ENCODE data around the gene FBXL14. TPM values are rescaled to one million over a fixed set of nuclear protein-coding genes. Genes with fewer than 3 reads are reported as not detected.
A peak's percentile ranks its signal among the peaks of the same experiment; 100 is the strongest.
"Not testable (repeated sequence)": the region's sequence is repeated elsewhere in the genome, so short reads cannot be mapped to it uniquely, and the experiment has no call there.

Gene FBXL14
- total and polyA plus RNA-seq, 5 donors = 4.7 to 8.3 (median 7.8) TPM

DNA sequence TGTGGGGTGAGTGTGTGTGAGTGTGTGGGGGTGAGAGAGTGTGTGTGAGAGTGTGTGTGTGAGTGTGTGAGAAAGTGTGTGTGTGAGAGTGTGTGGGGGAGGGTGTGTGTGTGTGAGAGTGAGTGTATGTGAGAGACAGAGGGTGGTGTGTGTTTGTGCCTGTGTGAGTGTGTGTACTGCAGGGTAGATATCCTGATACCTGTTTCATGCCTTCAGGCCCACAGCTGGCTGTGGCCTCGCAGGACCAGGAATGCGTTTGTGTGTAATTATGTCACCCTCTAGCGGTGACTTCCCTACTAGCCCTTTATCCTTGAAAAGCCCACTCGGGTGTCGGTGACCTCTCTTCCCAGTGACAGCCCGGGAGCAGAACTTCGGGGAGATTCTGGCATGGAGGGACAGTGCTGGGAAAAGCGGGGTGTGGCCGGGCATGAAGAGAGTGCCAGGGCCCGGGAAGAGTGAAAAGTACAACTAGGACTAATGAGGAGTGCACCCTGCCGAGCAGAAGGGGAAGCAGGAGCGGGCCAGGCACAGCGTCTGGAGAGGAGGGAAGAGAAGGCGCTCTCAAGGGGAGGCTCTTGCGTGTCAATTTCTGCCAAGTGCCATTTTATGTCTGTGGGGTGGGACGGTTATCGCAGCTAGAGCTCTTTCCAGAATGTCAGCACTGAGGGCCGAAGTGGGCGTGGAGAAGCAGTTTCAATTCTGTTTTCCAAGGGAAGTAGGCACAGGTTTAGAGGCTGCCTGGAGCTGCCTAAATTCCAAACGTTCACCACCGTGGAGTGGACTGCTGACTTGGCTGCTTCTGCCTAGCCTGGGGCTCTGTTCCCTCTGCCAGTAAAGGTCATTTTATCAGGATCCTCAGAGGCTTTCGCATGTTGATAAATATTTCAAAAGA, 11.0 kb upstream of the FBXL14 start:
- under 1% methylated on average over 22 of the region's 22 CpGs for WGBS

DNA sequence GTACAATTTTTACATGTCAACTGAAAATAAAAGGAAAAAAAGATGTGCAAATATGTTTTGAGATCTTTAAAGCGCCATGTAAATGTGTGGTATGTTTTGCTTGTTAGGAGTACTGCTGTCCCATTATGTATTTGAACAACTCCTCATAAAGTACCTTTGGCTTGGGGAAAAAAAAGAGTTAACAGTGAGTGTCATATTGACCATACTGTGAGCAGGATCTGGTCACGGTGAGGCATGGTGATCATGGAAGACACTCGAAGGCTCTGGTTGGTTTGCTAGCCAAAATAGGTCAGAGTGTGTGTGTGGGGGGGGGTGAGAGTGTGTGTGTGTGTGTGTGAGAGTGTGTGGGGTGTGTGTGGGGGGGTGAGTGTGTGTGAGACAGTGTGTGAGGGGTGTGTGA, 10.1 kb upstream of the FBXL14 start:
- Histone ChIP-seq H3K4me1 (ENCODE audit: control insufficient read depth, insufficient read depth, low read length) (no peaks in the 10 kb centered on the region), H3K9me3 (ENCODE audit: control insufficient read depth, low read length) (no peaks in the 10 kb centered on the region), H3K27ac (ENCODE audit: low read length) (no peak overlapping the region), H3K27me3 (ENCODE audit: control insufficient read depth, insufficient read depth) (no peaks in the 10 kb centered on the region), H3K4me3 (ENCODE audit: low read length) (no peak overlapping the region)
- DNase-seq (no peak), ATAC-seq (no peak)
- intact Hi-C loops (cut with DNase I) = no loop called here
- 54% methylated on average over 3 of the region's 3 CpGs for WGBS

More for the DNA sequence above, 11.0 kb upstream of the FBXL14 start:
- Histone ChIP-seq H3K27ac (ENCODE audit: low read length) (peak overlapping the region; percentile 96), H3K4me1 (ENCODE audit: control insufficient read depth, insufficient read depth, low read length) (no peaks in the 10 kb centered on the region), H3K27me3 (ENCODE audit: control insufficient read depth, insufficient read depth) (no peaks in the 10 kb centered on the region), H3K4me3 (ENCODE audit: low read length) (peak overlapping the region; percentile 45), H3K9me3 (ENCODE audit: control insufficient read depth, low read length) (no peaks in the 10 kb centered on the region)
- intact Hi-C loops (cut with DNase I) = no loop called here
- ATAC-seq = peak; percentile 82 to 85
- DNase-seq = peak; percentile 72 to 86 (median 86)

DNA sequence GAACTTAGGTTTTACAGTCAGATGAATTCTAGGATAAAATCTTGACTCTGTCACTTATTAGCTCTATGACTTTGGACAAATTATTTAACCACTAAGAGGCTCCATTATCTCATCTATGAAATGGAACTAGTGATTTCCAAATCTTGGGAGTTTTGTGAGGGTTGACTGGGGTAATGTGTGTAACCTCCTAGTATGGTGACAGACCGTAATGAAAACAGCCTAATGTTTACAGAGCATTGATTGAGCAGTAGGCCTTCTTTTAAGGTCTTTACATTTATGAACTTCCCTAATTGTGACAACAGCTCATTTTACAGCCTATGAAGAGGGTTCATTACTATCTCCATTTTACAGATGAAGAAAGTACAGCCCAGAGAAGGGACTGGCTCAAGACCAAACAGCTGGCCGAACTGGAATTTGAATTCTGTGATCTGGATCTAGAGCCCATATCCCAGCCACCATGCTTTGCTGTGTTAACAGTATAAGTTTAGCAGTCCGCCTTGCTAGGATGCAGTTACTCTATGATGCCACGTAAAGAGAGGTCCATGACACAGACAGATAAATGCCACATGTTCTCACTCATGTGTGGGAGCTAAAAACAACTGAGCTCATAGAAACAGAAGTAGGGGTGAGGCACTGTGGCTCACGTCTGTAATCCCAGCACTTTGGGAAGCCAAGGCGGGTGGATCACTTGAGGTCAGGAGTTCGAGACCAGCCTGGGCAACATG, 9.1 kb upstream of the FBXL14 start:
- DNase-seq = no peak
- no peak overlapping the region for H3K4me3 ChIP-seq (ENCODE audit: low read length)
- no peaks in the 10 kb centered on the region for H3K27me3 ChIP-seq (ENCODE audit: control insufficient read depth, insufficient read depth)
- H3K9me3 ChIP-seq (ENCODE audit: control insufficient read depth, low read length) = no peaks in the 10 kb centered on the region
- no peak overlapping the region for H3K27ac ChIP-seq (ENCODE audit: low read length)
- no peaks in the 10 kb centered on the region for H3K4me1 ChIP-seq (ENCODE audit: control insufficient read depth, insufficient read depth, low read length)
- intact Hi-C loops (cut with DNase I) = no loop called here
- 85% methylated on average over 7 of the region's 7 CpGs for WGBS
- no peak for ATAC-seq

DNA sequence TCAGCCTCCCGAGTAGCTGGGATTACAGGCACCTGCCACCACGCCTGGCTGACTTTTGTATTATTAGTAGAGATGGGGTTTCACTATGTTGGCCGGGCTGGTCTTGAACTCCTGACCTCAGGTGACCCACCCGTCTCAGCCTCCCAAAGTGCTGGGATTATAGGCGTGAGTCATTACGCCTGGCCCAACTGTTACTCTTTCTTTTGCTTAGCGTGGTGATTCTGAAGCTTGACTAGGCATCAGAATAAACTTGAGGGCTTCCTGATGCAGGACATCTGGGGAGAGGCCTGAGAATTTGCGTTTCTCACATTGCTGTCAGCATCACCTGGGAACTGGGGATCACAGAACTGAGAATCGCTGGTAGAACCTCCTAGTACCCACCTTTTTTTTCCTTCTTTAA, 8.3 kb upstream of the FBXL14 start:
- H3K4me1 ChIP-seq (ENCODE audit: control insufficient read depth, insufficient read depth, low read length); H3K27ac ChIP-seq (ENCODE audit: low read length); DNase-seq; H3K27me3 ChIP-seq (ENCODE audit: control insufficient read depth, insufficient read depth); H3K9me3 ChIP-seq (ENCODE audit: control insufficient read depth, low read length); H3K4me3 ChIP-seq (ENCODE audit: low read length); ATAC-seq; intact Hi-C loops (cut with DNase I): not testable (repeated sequence)
- WGBS = 95% methylated on average over 9 of the region's 9 CpGs

DNA sequence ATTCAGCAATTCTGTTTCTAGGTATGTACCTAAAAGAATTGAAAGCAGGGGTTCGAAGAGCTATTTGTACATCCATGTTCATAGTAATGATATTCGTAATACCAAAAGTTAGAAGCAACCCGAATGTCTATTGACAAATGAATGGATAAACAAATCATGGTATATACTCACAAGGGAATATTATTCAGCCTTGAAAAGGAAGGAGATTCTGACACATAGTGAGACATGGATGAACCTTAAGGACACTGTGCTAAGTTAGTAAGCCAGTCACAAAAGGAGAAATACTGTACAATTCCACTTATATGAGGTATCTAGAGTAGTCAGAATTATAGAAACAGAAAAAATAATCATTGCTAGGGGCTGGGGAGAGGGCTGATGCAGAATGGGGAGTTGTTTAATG, 4.4 kb upstream of the FBXL14 start:
- 97% methylated on average over 3 of the region's 3 CpGs for WGBS
- intact Hi-C loops (cut with DNase I) = no loop called here
- Histone ChIP-seq H3K4me3 (ENCODE audit: low read length) (no peak overlapping the region), H3K9me3 (ENCODE audit: control insufficient read depth, low read length) (no peaks in the 10 kb centered on the region), H3K4me1 (ENCODE audit: control insufficient read depth, insufficient read depth, low read length) (no peaks in the 10 kb centered on the region), H3K27ac (ENCODE audit: low read length) (no peak overlapping the region), H3K27me3 (ENCODE audit: control insufficient read depth, insufficient read depth) (no peaks in the 10 kb centered on the region)
- DNase-seq = no peak
- ATAC-seq = no peak

DNA sequence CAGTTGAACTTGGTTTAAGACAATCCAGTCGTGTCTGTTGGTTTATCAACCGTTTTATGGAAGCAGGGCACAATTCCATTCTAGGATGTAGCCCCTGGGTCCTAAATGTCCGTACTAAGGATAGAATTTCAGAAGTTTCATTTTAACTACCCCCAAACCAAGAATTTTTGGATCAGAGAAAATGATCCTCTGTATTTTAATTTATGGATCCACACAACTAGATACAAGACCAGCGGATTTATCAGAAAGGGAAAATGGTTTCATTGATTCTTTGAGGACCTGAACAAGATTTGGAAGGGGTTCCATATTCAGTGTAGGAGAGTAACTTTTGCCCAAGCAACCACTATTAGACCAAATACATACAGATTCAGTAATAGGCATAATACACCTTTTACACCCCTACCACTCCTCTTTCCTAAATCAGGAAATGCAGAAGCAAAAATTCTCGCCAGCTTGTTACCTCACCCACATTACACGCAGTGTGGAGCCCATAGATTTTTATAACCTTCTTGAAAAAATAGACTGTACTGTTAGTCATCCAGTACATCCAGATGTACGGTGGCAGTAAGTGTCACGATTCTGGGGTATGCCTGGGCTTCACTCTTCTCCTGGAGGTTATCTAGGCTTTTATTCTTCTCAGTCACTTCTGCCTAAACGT, 1.4 kb upstream of the FBXL14 start:
- intact Hi-C loops (cut with DNase I) = no loop called here

DNA sequence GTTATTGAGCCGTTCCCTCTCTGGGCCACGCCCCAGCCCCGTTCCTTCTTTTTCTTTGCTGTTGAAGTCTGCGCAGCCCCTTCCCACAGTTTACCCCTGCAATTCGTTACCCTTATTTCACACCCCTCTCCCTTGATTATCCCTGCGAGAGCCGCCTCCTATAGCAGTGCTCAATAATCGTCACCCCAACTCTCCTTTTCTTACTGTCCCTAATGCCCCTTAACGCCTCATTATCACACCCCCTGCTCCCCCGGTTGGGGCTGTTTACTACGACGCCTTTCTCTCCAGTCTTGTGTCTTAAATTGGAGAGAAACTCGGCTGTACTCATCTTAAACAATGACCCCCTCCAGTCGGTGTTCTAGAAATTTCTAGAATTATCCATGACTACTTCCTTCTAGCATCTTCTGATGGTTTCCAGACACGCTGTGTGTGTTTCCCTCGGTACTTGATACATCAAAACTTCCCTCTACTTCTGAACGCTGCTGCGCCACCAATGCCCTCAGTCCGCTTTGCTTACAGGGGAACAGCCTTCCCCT, 713 bp upstream of the FBXL14 start:
- intact Hi-C loops (cut with DNase I) = no loop called here
- peak in 1 of 3 donors; percentile 31 for DNase-seq
- H3K4me1 ChIP-seq (ENCODE audit: control insufficient read depth, insufficient read depth, low read length) = peaks cover 2% of the 10 kb centered on the region
- peak in 1 of 2 donors; percentile 4 for ATAC-seq
- H3K27me3 ChIP-seq (ENCODE audit: control insufficient read depth, insufficient read depth) = no peaks in the 10 kb centered on the region
- no peaks in the 10 kb centered on the region for H3K9me3 ChIP-seq (ENCODE audit: control insufficient read depth, low read length)
- 8% methylated on average over 19 of the region's 19 CpGs for WGBS
- peak overlapping the region; percentile 85 for H3K4me3 ChIP-seq (ENCODE audit: low read length)
- H3K27ac ChIP-seq (ENCODE audit: low read length) = peak overlapping the region; percentile 74

More for the DNA sequence above, 1.4 kb upstream of the FBXL14 start:
- ATAC-seq (no peak), DNase-seq (no peak)
- Histone ChIP-seq H3K4me1 (ENCODE audit: control insufficient read depth, insufficient read depth, low read length) (peaks cover 2% of the 10 kb centered on the region), H3K27me3 (ENCODE audit: control insufficient read depth, insufficient read depth) (no peaks in the 10 kb centered on the region), H3K27ac (ENCODE audit: low read length) (no peak overlapping the region), H3K4me3 (ENCODE audit: low read length) (peak overlapping the region; percentile 85), H3K9me3 (ENCODE audit: control insufficient read depth, low read length) (no peaks in the 10 kb centered on the region)
- WGBS = 80% methylated on average over 9 of the region's 9 CpGs

DNA sequence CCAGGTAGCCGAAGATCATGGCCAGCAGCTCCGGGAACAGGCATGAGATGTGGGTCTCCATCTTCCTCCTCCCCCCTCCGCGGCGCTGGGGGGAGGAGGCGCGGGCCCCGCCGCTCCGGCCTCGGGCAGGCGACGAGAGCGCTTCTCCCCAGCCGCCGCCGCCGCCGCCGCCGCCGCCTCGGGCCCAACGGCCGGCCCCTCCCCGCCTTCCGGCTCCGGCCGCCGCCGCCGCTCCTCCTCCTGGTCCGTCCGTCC, 448 bp downstream of the FBXL14 start:
- WGBS = 0% methylated on average over 34 of the region's 34 CpGs

DNA sequence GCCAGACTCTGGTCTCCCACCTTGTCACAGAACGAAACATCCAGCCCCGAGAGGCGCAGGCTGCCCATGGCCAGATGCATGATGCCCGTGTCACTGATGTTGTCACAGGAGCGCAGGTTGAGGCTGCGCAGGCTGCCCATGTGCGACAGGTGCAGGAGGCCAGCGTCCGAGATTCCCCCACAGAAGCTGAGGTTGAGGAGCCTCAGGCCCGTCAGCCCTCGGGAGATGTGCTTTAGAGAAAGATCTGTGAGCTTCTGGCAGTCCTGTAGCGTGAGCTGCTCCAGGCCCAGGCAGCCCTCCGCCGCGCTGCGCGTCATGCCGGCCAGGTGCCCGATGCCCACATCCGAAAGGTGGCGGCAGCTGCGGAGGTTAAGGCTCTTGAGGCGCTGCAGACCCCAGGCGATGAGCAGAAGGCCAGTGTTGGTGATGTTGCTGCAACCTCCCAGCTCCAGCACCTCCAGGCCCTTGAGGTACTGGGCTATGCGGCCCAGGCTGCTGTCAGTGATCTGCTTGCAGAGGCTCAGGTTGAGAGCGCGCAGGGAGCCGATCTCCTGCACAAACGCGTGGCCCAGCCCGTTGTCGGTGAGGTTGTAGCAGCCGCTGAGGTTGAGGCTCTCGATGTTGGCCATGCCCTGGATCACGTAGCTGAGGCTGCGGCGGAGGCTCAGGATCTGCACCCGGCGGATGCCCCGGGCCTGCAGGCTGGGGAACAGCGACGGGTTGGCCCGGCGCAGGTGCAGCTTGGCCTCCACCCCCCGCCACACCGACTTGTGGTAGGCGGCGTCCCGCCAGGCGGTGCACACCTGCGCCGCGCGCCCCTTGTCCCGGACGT, 991 bp downstream of the FBXL14 start:
- Histone ChIP-seq H3K4me1 (ENCODE audit: control insufficient read depth, insufficient read depth, low read length) (peaks cover 5% of the 10 kb centered on the region), H3K27ac (ENCODE audit: low read length) (peak overlapping the region; percentile 74), H3K4me3 (ENCODE audit: low read length) (peak overlapping the region; percentile 85), H3K27me3 (ENCODE audit: control insufficient read depth, insufficient read depth) (no peaks in the 10 kb centered on the region), H3K9me3 (ENCODE audit: control insufficient read depth, low read length) (no peaks in the 10 kb centered on the region)
- intact Hi-C loops (cut with DNase I) = no loop called here
- ATAC-seq (peak; percentile 4), DNase-seq (peak in 2 of 3 donors; percentile 38 to 74)
- WGBS = 6% methylated on average over 56 of the region's 56 CpGs

More for the DNA sequence above, 448 bp downstream of the FBXL14 start:
- no peaks in the 10 kb centered on the region for H3K9me3 ChIP-seq (ENCODE audit: control insufficient read depth, low read length)
- intact Hi-C loops (cut with DNase I) = no loop called here
- ATAC-seq (no peak), DNase-seq (no peak)
- H3K4me1 ChIP-seq (ENCODE audit: control insufficient read depth, insufficient read depth, low read length) = peaks cover 2% of the 10 kb centered on the region
- H3K27me3 ChIP-seq (ENCODE audit: control insufficient read depth, insufficient read depth) = no peaks in the 10 kb centered on the region
- H3K4me3 ChIP-seq (ENCODE audit: low read length) = peak overlapping the region; percentile 85
- H3K27ac ChIP-seq (ENCODE audit: low read length) = peak overlapping the region; percentile 74

DNA sequence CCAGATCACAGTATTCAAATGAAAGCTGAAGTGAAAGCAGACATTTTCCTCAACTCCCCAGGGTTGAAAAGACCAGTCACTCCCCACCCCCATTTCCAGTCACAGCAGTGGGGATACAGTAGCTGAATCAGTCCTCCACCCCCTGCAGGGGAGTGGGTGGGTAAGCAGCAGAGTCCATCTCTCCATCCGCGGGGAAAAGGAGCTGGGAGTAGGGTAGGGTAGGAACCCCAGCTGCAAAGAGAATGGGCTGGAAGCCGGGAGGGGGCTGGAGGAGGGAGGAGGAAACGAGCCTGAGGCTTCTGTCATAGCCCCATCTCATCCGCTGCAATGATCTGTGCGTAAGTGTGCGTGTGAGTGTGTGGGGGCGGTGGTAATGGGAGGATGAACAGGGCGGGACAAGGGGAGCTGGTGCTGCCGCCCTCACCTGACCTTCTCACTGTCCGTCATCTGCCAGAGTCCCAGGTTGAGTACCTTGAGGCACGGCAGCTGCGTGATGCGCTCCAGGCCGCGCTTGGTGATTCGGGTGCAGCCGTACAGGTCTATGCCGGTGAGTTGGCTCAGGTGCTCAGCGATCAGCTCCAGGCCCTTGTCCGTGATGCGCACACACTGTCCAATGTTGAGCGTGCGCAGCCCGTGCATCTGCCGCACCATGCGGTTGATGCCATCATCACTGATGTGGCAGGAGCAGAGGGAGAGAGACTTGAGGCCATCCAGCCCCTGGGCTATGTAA, 1.8 kb downstream of the FBXL14 start:
- WGBS = 17% methylated on average over 27 of the region's 27 CpGs
- Histone ChIP-seq H3K9me3 (ENCODE audit: control insufficient read depth, low read length) (no peaks in the 10 kb centered on the region), H3K27ac (ENCODE audit: low read length) (peak overlapping the region; percentile 26), H3K4me3 (ENCODE audit: low read length) (peak overlapping the region; percentile 85), H3K27me3 (ENCODE audit: control insufficient read depth, insufficient read depth) (no peaks in the 10 kb centered on the region), H3K4me1 (ENCODE audit: control insufficient read depth, insufficient read depth, low read length) (peaks cover 5% of the 10 kb centered on the region)
- peak; percentile 42 to 69 (median 60) for DNase-seq
- ATAC-seq = peak; percentile 5 to 22
- intact Hi-C loops (cut with DNase I) = no loop called here
